ENCODE data around the gene FCHSD2.

The FCHSD2 gene

GRCh38 chr11:73156114-73156513 lies 14.0 kb upstream of the FCHSD2 start:
- no peak overlapping the region for H3K4me3 ChIP-seq (ENCODE audit: low read depth, low read length)
- H3K4me1 ChIP-seq (ENCODE audit: control insufficient read depth, insufficient read depth, low read length), result peaks cover 6% of the 10 kb centered on the region
- H3K36me3 ChIP-seq (ENCODE audit: control insufficient read depth, insufficient read depth, low read length), result no peaks in the 10 kb centered on the region
- H3K9me3 ChIP-seq (ENCODE audit: control insufficient read depth, insufficient read depth, low read length), result no peaks in the 10 kb centered on the region
- H3K9ac ChIP-seq (ENCODE audit: low read depth, low read length), result no peak overlapping the region
- no peaks in the 10 kb centered on the region for H3K27me3 ChIP-seq (ENCODE audit: control insufficient read depth, insufficient read depth, low read length)

- H3K4me3 ChIP-seq (ENCODE audit: low read depth, low read length), result no peak overlapping the region
- no peaks in the 10 kb centered on the region for H3K27me3 ChIP-seq (ENCODE audit: control insufficient read depth, insufficient read depth, low read length)
- H3K9ac ChIP-seq (ENCODE audit: low read depth, low read length), result no peak overlapping the region
- no peaks in the 10 kb centered on the region for H3K9me3 ChIP-seq (ENCODE audit: control insufficient read depth, insufficient read depth, low read length)
- H3K4me1 ChIP-seq (ENCODE audit: control insufficient read depth, insufficient read depth, low read length), result peaks cover 6% of the 10 kb centered on the region
- no peaks in the 10 kb centered on the region for H3K36me3 ChIP-seq (ENCODE audit: control insufficient read depth, insufficient read depth, low read length)
Observed at GRCh38 chr11:73155102-73155501, 13.0 kb upstream of the FCHSD2 start.

GRCh38 chr11:73154178-73154577 lies 12.1 kb upstream of the FCHSD2 start:
- H3K36me3 ChIP-seq (ENCODE audit: control insufficient read depth, insufficient read depth, low read length), result no peaks in the 10 kb centered on the region
- H3K9me3 ChIP-seq (ENCODE audit: control insufficient read depth, insufficient read depth, low read length), result no peaks in the 10 kb centered on the region
- H3K4me1 ChIP-seq (ENCODE audit: control insufficient read depth, insufficient read depth, low read length), result peaks cover 6% of the 10 kb centered on the region
- H3K4me3 ChIP-seq (ENCODE audit: low read depth, low read length), result no peak overlapping the region
- no peaks in the 10 kb centered on the region for H3K27me3 ChIP-seq (ENCODE audit: control insufficient read depth, insufficient read depth, low read length)
- no peak overlapping the region for H3K9ac ChIP-seq (ENCODE audit: low read depth, low read length)

GRCh38 chr11:73152861-73153483 lies 10.9 kb upstream of the FCHSD2 start:
- peaks cover 6% of the 10 kb centered on the region for H3K4me1 ChIP-seq (ENCODE audit: control insufficient read depth, insufficient read depth, low read length)
- no peaks in the 10 kb centered on the region for H3K9me3 ChIP-seq (ENCODE audit: control insufficient read depth, insufficient read depth, low read length)
- no peaks in the 10 kb centered on the region for H3K36me3 ChIP-seq (ENCODE audit: control insufficient read depth, insufficient read depth, low read length)
- H3K4me3 ChIP-seq (ENCODE audit: low read depth, low read length), result no peak overlapping the region
- no peaks in the 10 kb centered on the region for H3K27me3 ChIP-seq (ENCODE audit: control insufficient read depth, insufficient read depth, low read length)
- H3K9ac ChIP-seq (ENCODE audit: low read depth, low read length), result no peak overlapping the region

- Histone ChIP-seq H3K4me1 (ENCODE audit: control insufficient read depth, insufficient read depth, low read length) (peaks cover 6% of the 10 kb centered on the region), H3K27me3 (ENCODE audit: control insufficient read depth, insufficient read depth, low read length) (no peaks in the 10 kb centered on the region), H3K4me3 (ENCODE audit: low read depth, low read length) (no peak overlapping the region), H3K9me3 (ENCODE audit: control insufficient read depth, insufficient read depth, low read length) (no peaks in the 10 kb centered on the region), H3K36me3 (ENCODE audit: control insufficient read depth, insufficient read depth, low read length) (no peaks in the 10 kb centered on the region), H3K9ac (ENCODE audit: low read depth, low read length) (no peak overlapping the region)
Observed at GRCh38 chr11:73152086-73152853, 10.2 kb upstream of the FCHSD2 start.

- H3K4me1 ChIP-seq (ENCODE audit: control insufficient read depth, insufficient read depth, low read length), result peaks cover 6% of the 10 kb centered on the region
- H3K9ac ChIP-seq (ENCODE audit: low read depth, low read length), result no peak overlapping the region
- no peak overlapping the region for H3K4me3 ChIP-seq (ENCODE audit: low read depth, low read length)
- H3K9me3 ChIP-seq (ENCODE audit: control insufficient read depth, insufficient read depth, low read length), result no peaks in the 10 kb centered on the region
- no peaks in the 10 kb centered on the region for H3K36me3 ChIP-seq (ENCODE audit: control insufficient read depth, insufficient read depth, low read length)
- peaks cover 1% of the 10 kb centered on the region for H3K27me3 ChIP-seq (ENCODE audit: control insufficient read depth, insufficient read depth, low read length)
Observed at GRCh38 chr11:73151416-73151815, 9.3 kb upstream of the FCHSD2 start.

GRCh38 chr11:73149105-73149504 lies 7.0 kb upstream of the FCHSD2 start:
- Histone ChIP-seq H3K27me3 (ENCODE audit: control insufficient read depth, insufficient read depth, low read length) (peaks cover 7% of the 10 kb centered on the region), H3K9me3 (ENCODE audit: control insufficient read depth, insufficient read depth, low read length) (no peaks in the 10 kb centered on the region), H3K4me3 (ENCODE audit: low read depth, low read length) (no peak overlapping the region), H3K9ac (ENCODE audit: low read depth, low read length) (no peak overlapping the region), H3K36me3 (ENCODE audit: control insufficient read depth, insufficient read depth, low read length) (no peaks in the 10 kb centered on the region), H3K4me1 (ENCODE audit: control insufficient read depth, insufficient read depth, low read length) (peaks cover 6% of the 10 kb centered on the region)

- H3K4me3 ChIP-seq (ENCODE audit: low read depth, low read length), result no peak overlapping the region
- H3K36me3 ChIP-seq (ENCODE audit: control insufficient read depth, insufficient read depth, low read length), result no peaks in the 10 kb centered on the region
- no peak overlapping the region for H3K9ac ChIP-seq (ENCODE audit: low read depth, low read length)
- peaks cover 4% of the 10 kb centered on the region for H3K4me1 ChIP-seq (ENCODE audit: control insufficient read depth, insufficient read depth, low read length)
- peaks cover 7% of the 10 kb centered on the region for H3K27me3 ChIP-seq (ENCODE audit: control insufficient read depth, insufficient read depth, low read length)
- no peaks in the 10 kb centered on the region for H3K9me3 ChIP-seq (ENCODE audit: control insufficient read depth, insufficient read depth, low read length)
Observed at GRCh38 chr11:73147771-73148681, 5.9 kb upstream of the FCHSD2 start.

GRCh38 chr11:73145986-73146575 lies 4.0 kb upstream of the FCHSD2 start:
- no peak overlapping the region for H3K9ac ChIP-seq (ENCODE audit: low read depth, low read length)
- no peak overlapping the region for H3K4me3 ChIP-seq (ENCODE audit: low read depth, low read length)
- peaks cover 5% of the 10 kb centered on the region for H3K4me1 ChIP-seq (ENCODE audit: control insufficient read depth, insufficient read depth, low read length)

GRCh38 chr11:73143126-73143838 lies 1.2 kb upstream of the FCHSD2 start:
- H3K36me3 ChIP-seq (ENCODE audit: control insufficient read depth, insufficient read depth, low read length), result no peaks in the 10 kb centered on the region
- peak overlapping the region; percentile 81 for H3K4me3 ChIP-seq (ENCODE audit: low read depth, low read length)
- peak overlapping the region; percentile 70 for H3K9ac ChIP-seq (ENCODE audit: low read depth, low read length)
- H3K4me1 ChIP-seq (ENCODE audit: control insufficient read depth, insufficient read depth, low read length), result peaks cover 8% of the 10 kb centered on the region
- peaks cover 22% of the 10 kb centered on the region for H3K27me3 ChIP-seq (ENCODE audit: control insufficient read depth, insufficient read depth, low read length)
- H3K9me3 ChIP-seq (ENCODE audit: control insufficient read depth, insufficient read depth, low read length), result no peaks in the 10 kb centered on the region

More at GRCh38 chr11:73145986-73146575, 4.0 kb upstream of the FCHSD2 start:
- Histone ChIP-seq H3K36me3 (ENCODE audit: control insufficient read depth, insufficient read depth, low read length) (no peaks in the 10 kb centered on the region), H3K27me3 (ENCODE audit: control insufficient read depth, insufficient read depth, low read length) (peaks cover 7% of the 10 kb centered on the region), H3K9me3 (ENCODE audit: control insufficient read depth, insufficient read depth, low read length) (no peaks in the 10 kb centered on the region)
